Choroid plexus epithelial cell (primary cell): Measurements from ENCODE around the gene SLITRK3.
A peak's percentile ranks its signal among the peaks of the same experiment; 100 is the strongest.

ENCODE experiments used
- DNase-seq: peaks from one replicate; pipeline ENCODE4 v3.0.0-alpha.2; 2010; ENCODE audit warnings: low read depth
- H3K4me3 ChIP-seq: 2 replicates; pipeline ENCODE4 v1.5.1; 2011; ENCODE audit warnings: low read depth, mild to moderate bottlenecking, control low read depth, low read length, moderate library complexity
- TF ChIP-seq, protein P1 (sequence below): conservative IDR thresholded peaks from 2 replicates; pipeline ENCODE4 v1.5.1; 2011; ENCODE audit warnings: low read depth, mild to moderate bottlenecking, control low read depth, inconsistent platforms, low read length, moderate library complexity

SLITRK3 gene

GRCh38 chr3:165211721-165212120 lies 15.5 kb upstream of the SLITRK3 start:
- TF ChIP-seq, protein P1, sequence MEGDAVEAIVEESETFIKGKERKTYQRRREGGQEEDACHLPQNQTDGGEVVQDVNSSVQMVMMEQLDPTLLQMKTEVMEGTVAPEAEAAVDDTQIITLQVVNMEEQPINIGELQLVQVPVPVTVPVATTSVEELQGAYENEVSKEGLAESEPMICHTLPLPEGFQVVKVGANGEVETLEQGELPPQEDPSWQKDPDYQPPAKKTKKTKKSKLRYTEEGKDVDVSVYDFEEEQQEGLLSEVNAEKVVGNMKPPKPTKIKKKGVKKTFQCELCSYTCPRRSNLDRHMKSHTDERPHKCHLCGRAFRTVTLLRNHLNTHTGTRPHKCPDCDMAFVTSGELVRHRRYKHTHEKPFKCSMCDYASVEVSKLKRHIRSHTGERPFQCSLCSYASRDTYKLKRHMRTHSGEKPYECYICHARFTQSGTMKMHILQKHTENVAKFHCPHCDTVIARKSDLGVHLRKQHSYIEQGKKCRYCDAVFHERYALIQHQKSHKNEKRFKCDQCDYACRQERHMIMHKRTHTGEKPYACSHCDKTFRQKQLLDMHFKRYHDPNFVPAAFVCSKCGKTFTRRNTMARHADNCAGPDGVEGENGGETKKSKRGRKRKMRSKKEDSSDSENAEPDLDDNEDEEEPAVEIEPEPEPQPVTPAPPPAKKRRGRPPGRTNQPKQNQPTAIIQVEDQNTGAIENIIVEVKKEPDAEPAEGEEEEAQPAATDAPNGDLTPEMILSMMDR: no peak
- H3K4me3 ChIP-seq: no peak overlapping the region
- no peak for DNase-seq

DNA sequence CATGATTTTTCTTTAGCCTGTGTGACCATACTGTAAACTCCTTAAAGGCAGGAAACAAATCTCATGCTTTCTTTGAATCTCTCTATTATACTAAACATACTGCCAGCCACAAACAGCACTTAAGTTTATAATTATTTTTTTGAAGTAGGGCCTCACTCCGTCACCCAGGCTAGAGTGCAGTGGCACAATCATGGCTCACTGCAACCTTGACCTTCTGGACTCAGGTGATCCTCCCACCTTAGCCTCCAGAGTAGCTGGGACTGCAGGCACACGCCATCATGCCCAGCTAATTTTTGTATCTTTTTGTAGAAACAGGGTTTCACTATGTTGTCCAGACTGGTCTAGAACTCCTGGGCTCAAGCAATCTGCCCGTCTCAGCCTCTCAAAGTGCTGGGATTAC lies 14.5 kb upstream of the SLITRK3 start:
- TF ChIP-seq, protein P1: no peak
- no peak overlapping the region for H3K4me3 ChIP-seq
- DNase-seq: no peak

- peak; percentile 4 for DNase-seq
- TF ChIP-seq, protein P1: no peak
- H3K4me3 ChIP-seq: no peak overlapping the region
These were observed 13.9 kb upstream of the SLITRK3 start for GRCh38 chr3:165210132-165210531.

- TF ChIP-seq, protein P1: peak; percentile 97
- H3K4me3 ChIP-seq: peak overlapping the region; percentile 32
- DNase-seq: peak; percentile 82
These were observed 10.5 kb upstream of the SLITRK3 start for GRCh38 chr3:165206454-165207266.

DNA sequence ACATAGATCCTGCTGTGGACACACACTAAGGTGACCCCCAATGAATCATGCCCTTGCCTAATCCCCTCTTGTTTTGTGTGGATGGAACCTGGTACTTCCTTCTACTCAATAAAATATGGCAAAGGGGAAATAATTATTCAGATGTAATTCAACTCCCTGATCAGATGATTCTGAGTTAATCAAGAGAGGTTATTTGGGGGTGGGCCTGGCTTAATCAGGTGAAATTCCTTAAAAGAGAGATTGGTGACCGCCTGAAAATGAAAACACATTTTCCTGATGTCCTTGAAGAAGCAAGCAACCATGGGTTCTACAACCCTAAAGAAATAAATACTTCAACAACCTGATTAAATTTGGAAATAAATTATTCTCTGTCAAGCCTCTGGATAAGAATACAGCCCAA lies 8.3 kb upstream of the SLITRK3 start:
- no peak overlapping the region for H3K4me3 ChIP-seq
- TF ChIP-seq, protein P1: no peak
- DNase-seq: no peak

- no peak overlapping the region for H3K4me3 ChIP-seq
- TF ChIP-seq, protein P1: no peak
- no peak for DNase-seq
These were observed 6.8 kb upstream of the SLITRK3 start for GRCh38 chr3:165202995-165203394.

GRCh38 chr3:165201964-165202363 lies 5.8 kb upstream of the SLITRK3 start:
- no peak for DNase-seq
- TF ChIP-seq, protein P1: no peak
- no peak overlapping the region for H3K4me3 ChIP-seq
